Cardiac ventricle fibroblast (primary cell): ENCODE measurements around the gene RMDN3. TPM values are rescaled to one million over a fixed set of nuclear protein-coding genes. Genes with fewer than 3 reads are reported as not detected.

Experiments used
- total RNA-seq: library from RNA; depleted of rRNA; stranded (reverse); fragments of >200 nt; gene quantifications from 2 replicates; pipeline ENCODE4 v1.2.3, GENCODE V29; 2015

Gene RMDN3, protein sequence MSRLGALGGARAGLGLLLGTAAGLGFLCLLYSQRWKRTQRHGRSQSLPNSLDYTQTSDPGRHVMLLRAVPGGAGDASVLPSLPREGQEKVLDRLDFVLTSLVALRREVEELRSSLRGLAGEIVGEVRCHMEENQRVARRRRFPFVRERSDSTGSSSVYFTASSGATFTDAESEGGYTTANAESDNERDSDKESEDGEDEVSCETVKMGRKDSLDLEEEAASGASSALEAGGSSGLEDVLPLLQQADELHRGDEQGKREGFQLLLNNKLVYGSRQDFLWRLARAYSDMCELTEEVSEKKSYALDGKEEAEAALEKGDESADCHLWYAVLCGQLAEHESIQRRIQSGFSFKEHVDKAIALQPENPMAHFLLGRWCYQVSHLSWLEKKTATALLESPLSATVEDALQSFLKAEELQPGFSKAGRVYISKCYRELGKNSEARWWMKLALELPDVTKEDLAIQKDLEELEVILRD
- 20.5 and 20.9 TPM in 2 replicates for total RNA-seq

DNA sequence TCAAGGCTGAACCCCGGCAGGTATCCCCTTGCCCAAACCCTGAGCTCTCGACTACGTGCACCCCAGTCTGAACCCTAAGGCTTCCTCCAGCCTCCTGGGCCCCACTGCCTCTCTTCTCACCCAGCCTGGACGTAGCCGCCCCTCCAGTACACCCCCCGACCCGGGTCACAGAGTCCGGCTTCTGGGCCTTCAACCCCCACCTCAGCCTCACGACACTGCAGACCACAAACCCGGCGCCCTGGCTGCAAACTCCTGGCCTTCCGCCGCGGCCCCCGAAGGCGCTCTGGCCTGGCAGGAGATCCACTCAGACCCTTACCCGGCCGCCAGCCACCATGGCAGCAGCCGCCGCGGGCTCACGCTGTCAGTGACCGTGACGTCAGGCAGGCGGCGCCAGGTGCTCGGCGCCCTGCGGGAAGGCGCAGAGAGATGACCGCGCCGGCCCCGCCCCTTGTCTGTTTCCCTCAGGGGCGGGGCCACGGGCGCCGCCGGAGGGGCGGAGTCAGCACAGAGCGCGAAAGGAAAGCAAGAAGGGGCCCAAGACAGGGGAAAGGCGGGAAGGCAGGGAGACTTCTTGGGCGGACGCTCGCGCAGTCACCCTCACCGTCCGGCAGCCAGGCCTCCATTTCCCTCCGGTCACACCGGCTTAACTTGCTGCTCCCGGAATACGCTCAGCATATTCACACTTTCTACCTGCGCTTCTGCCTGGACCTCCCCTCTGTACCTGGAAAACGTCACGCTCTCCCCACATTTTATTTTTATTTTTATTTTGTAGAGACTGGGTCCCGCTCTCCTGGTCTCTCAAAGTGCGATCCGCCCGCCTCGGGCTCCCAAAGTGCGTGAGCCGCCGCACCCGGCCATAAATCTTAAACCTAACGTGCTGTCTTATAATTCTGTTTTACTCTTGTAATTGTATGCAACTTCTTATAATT lies at the start of gene RMDN3:
TSS of gene RMDN3 (minus strand) at position 372 of the 929 bp plus-strand sequence. CDS start 471 bp downstream, outside the sequence.

DNA sequence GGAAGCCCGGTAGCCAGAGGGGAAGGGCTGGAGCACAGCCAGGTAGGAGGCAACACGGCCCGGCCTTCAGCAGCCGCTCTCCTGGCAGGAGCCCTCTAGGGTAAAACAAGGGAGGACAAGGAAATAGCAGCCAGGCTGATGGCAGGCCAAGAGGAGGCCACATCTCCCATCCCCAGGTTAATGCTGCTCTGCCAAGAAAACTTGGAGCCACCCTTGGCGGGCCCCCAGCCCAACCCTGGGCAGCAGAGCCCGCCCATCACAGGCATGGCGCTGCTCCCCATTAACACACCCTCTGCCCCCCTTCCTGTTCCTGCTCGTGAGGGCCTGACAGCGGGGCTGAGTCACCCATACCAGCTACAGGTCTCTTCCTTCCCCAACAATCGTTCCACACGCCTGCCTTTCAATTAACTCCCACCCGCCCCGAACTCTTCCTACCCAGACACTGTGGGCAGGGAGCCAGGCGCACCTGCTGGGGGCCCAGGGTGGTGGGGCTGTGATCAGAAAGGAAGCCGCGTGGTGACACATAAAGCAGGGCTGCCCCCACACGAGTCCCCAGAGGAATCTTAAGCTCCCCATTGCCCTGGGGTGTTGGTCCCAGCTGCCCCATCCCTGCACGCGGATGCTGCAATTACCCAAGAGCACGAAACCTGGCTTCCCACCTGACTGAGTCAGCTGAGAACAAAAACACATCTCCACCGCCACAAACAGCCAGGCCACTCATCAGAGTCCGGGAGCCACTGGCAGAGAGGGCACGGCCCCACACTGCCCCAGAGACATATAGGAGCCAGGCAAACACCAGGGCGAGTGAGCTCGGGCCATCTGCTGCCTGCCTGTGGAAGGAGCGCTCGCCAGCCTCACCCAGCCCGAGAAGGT lies 14.5 kb upstream of the RMDN3 start, which contains the start of gene C15orf62:
TSS of gene C15orf62 (plus strand) at position 707 of the 873 bp plus-strand sequence. CDS start 516 bp downstream, outside the sequence.

DNA sequence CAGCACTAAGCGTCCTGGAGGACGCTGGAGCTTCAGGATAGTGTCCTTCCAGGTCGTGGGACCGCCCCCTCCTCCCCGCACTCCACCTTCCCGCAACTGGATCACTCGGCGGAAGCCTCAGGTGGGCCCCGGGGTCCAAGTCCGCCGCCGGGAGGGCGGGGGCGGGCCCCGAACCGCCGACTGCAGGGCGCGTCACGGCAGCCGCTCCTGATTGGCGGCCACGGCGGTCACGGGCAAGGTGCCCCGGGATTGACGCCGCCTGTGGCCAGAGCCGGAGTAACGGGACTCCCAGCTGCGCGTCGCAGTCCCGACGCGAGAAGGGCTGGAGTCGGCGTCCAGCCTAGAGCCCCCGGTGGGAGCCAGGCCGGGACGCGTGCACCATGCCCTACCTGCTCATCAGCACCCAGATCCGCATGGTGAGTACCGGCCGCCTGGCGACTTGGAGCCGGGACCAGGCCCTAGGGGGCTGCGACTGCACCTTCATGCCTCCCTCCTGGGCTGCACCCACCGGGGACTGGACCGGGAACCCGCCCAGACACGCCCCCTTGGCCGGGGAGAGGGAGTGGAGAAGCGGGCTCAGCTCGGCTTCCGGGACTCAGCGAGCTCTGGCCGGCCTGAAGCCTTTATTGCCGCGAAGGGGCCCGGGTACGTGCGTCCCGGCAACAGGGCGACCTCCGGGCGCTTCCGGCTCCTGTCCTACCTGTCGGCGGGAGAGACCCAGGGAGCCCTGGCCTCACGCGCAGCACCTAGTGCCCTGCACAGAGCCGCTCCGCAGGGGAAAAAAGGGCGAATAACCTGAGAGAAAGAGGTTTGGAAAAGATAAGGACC lies 9.0 kb upstream of the RMDN3 start, which contains the start of gene GCHFR:
TSS of gene GCHFR (plus strand) at position 268 of the 828 bp plus-strand sequence. CDS start at position 381, 113 bp downstream.

DNA sequence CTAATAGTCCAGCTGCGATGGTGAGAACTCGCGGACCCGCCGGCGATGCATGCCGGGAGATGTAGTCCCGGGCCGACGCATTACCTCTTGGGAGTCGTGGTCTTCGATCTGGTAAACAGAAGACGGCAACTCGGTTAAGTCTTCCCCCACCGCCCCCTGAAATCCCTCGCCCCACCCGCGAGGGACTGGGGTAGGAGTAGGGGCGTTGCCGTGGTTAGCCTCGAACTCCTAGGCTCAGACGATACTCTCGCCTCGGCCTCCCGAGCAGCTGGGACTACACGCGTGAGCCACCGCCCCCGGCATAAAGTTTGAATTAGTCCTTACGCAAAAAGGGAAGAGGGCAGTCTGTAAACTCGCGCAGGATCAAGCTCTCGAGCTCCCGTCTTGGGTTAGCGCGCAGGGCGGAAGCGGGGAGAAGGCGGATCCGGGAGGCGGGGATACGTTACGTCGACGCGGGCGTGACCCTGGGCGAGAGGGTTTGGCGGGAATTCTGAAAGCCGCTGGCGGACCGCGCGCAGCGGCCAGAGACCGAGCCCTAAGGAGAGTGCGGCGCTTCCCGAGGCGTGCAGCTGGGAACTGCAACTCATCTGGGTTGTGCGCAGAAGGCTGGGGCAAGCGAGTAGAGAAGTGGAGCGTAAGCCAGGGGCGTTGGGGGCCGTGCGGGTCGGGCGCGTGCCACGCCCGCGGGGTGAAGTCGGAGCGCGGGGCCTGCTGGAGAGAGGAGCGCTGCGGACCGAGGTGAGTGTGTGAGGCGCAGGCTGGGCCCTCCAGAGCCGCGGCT lies 60.2 kb downstream of the RMDN3 start, which contains the start of gene RAD51:
TSS of gene RAD51 (plus strand) at position 487 of the 781 bp plus-strand sequence. CDS start 3,585 bp downstream, outside the sequence.

Other genes with a start within 250 kb of the RMDN3 start
- gene CCDC32, start 190.2 kb downstream of the RMDN3 start, total RNA-seq = 17.5 and 17.6 TPM in 2 replicates
- 6.0 and 7.8 TPM in 2 replicates for gene RPUSD2, start 186.0 kb downstream of the RMDN3 start, total RNA-seq
- gene KNL1, start 161.0 kb downstream of the RMDN3 start, total RNA-seq = 1.1 and 1.2 TPM in 2 replicates
- gene RAD51, start 60.1 kb downstream of the RMDN3 start, total RNA-seq = 1.7 and 2.7 TPM in 2 replicates
- 5.8 and 10.8 TPM in 2 replicates for gene GCHFR, start 8.8 kb upstream of the RMDN3 start, total RNA-seq
- 0.05 and 0.25 TPM in 2 replicates for gene C15orf62, start 14.7 kb upstream of the RMDN3 start, total RNA-seq
- 11.4 and 19.2 TPM in 2 replicates for gene ZFYVE19, start 51.8 kb upstream of the RMDN3 start, total RNA-seq
- gene DNAJC17, start 52.2 kb upstream of the RMDN3 start, total RNA-seq = 17.0 and 43.3 TPM in 2 replicates
- gene PPP1R14D, start 73.5 kb upstream of the RMDN3 start, total RNA-seq = not detected in 2 replicates
- gene SPINT1, start 88.8 kb upstream of the RMDN3 start, total RNA-seq = 0.24 and 0.25 TPM in 2 replicates
- gene RHOV, start 119.0 kb upstream of the RMDN3 start, total RNA-seq = not detected in 2 replicates
- gene VPS18, start 139.2 kb upstream of the RMDN3 start, total RNA-seq = 23.6 and 23.9 TPM in 2 replicates
- 3.1 and 3.3 TPM in 2 replicates for gene DLL4, start 174.1 kb upstream of the RMDN3 start, total RNA-seq
- 4.2 and 6.1 TPM in 2 replicates for gene CHAC1, start 198.2 kb upstream of the RMDN3 start, total RNA-seq